Colonic mucosa (tissue), 4 donors: ENCODE results near the gene ZNF468. TPM values are rescaled to one million over a fixed set of nuclear protein-coding genes. Genes with fewer than 3 reads are reported as not detected.
"Not testable (repeated sequence)": the region's sequence is repeated elsewhere in the genome, so short reads cannot be mapped to it uniquely, and the experiment has no call there.

Experiments used
- DNase-seq: peaks from one replicate; pipeline ENCODE4 v3.0.0-alpha.2; 2020
- H3K27ac ChIP-seq: fragments of 200-600 bp; one replicate; pipeline ENCODE4 v1.8.0; 2021
- H3K27me3 ChIP-seq: fragments of 200-600 bp; one replicate; pipeline ENCODE4 v1.8.0; 2021
- H3K36me3 ChIP-seq: fragments of 200-600 bp; one replicate; pipeline ENCODE4 v1.8.0; 2021
- H3K4me1 ChIP-seq: fragments of 200-600 bp; one replicate; pipeline ENCODE4 v1.8.0; 2021; ENCODE audit warnings: mild to moderate bottlenecking
- H3K4me3 ChIP-seq: fragments of 200-600 bp; one replicate; pipeline ENCODE4 v1.8.0; 2021
- H3K9ac ChIP-seq, 2 donors: one replicate each; pipeline ENCODE4 v1.7.0; 2013; ENCODE audit warnings: control low read depth in 2 of 2, low read depth in 2 of 2, low read length in 2 of 2
- H3K9me3 ChIP-seq: fragments of 200-600 bp; one replicate; pipeline ENCODE4 v1.8.0; 2021
- CTCF ChIP-seq: fragments of 200-600 bp; IDR thresholded peaks from one replicate; pipeline ENCODE4 v1.8.0; 2022; ENCODE audit warnings: antibody characterized with exemption, mild to moderate bottlenecking
- intact Hi-C: fragments of 100-400 bp; cut with DNase I; formaldehyde crosslinking; loops from one replicate; pipeline ENCODE4 v1.14.1; 2022
- total RNA-seq, 2 donors: library from RNA; stranded (reverse); fragmentation: NEBNext Ultra II Directional in 1 of 2; extraction: Animal tissue kit (Norgen Biotek cat#: 25700) in 1 of 2; gene quantifications; one replicate each; pipeline ENCODE4 v1.2.1, GENCODE V29; 2021
- donor health status: healthy.
- donor health status: DM: no; HTN: no; CAD: no.
- donor health status: DM: no; HTN: no; CAD: no.

The ZNF468 gene
- total RNA-seq: 10 to 100 TPM; 17.1 to 25.8 TPM

- Histone ChIP-seq H3K4me3 (peak within 1 kb of the TSS; percentile 76), H3K9ac (peak within 1 kb of the TSS; percentile 58 to 69), H3K27ac (peak within 1 kb of the TSS; percentile 40)
- intact Hi-C loops, H3K36me3 ChIP-seq, H3K9me3 ChIP-seq, H3K27me3 ChIP-seq, H3K4me1 ChIP-seq: not testable (repeated sequence)
- DNase-seq: peak; percentile 83
These were observed at the start of gene ZNF468 for GRCh38 chr19:52857378-52858191. TSS of gene ZNF468 (minus strand) at chr19:52857619. CDS start at chr19:52854272, 3,347 bp downstream.

- H3K36me3 ChIP-seq, H3K27ac ChIP-seq, DNase-seq, H3K9ac ChIP-seq, H3K27me3 ChIP-seq, H3K4me1 ChIP-seq, intact Hi-C loops, H3K4me3 ChIP-seq, H3K9me3 ChIP-seq: not testable (repeated sequence)
These were observed 46.8 kb upstream of the ZNF468 start for GRCh38 chr19:52904052-52904780.

- Histone ChIP-seq H3K27me3 (no peaks in the 10 kb centered on the region), H3K36me3 (no peaks in the 10 kb centered on the region), H3K4me3 (no peak overlapping the region), H3K4me1 (no peaks in the 10 kb centered on the region), H3K9ac (no peak overlapping the region), H3K9me3 (no peaks in the 10 kb centered on the region), H3K27ac (no peak overlapping the region)
- no peak for TF ChIP-seq CTCF
- intact Hi-C loops: no loop called here
- no peak for DNase-seq
These were observed 44.4 kb upstream of the ZNF468 start for GRCh38 chr19:52901842-52902241.

GRCh38 chr19:52898596-52898995, 41.2 kb upstream of the ZNF468 start:
- H3K27ac ChIP-seq, H3K27me3 ChIP-seq, H3K36me3 ChIP-seq, H3K4me1 ChIP-seq, DNase-seq, H3K9ac ChIP-seq, H3K9me3 ChIP-seq, H3K4me3 ChIP-seq, intact Hi-C loops: not testable (repeated sequence)

- Histone ChIP-seq H3K36me3 (no peaks in the 10 kb centered on the region), H3K27me3 (no peaks in the 10 kb centered on the region), H3K9ac (peak overlapping the region in 1 of 2 donors; percentile 88), H3K9me3 (no peaks in the 10 kb centered on the region), H3K27ac (peak overlapping the region; percentile 96), H3K4me1 (no peaks in the 10 kb centered on the region), H3K4me3 (no peak overlapping the region)
- intact Hi-C loops: no loop called here
- TF ChIP-seq CTCF: no peak
- no peak for DNase-seq
These were observed 40.7 kb upstream of the ZNF468 start for GRCh38 chr19:52898101-52898500.

GRCh38 chr19:52897138-52897935, 39.9 kb upstream of the ZNF468 start, which contains the start of gene ZNF320:
TSS of gene ZNF320 (minus strand) at chr19:52897635. CDS start at chr19:52890255, 7,380 bp downstream.
- Histone ChIP-seq H3K9me3 (no peaks in the 10 kb centered on the region), H3K27me3 (no peaks in the 10 kb centered on the region), H3K4me1 (no peaks in the 10 kb centered on the region), H3K36me3 (no peaks in the 10 kb centered on the region), H3K27ac (peak within 1 kb of the TSS; percentile 96), H3K4me3 (peak within 1 kb of the TSS; percentile 78), H3K9ac (peak within 1 kb of the TSS; percentile 77 to 88)
- DNase-seq: peak; percentile 97
- TF ChIP-seq CTCF: no peak
- intact Hi-C loops: no loop called here
